Osteocyte (in vitro differentiated cells): ENCODE measurements around the gene GRHL3. TPM values are rescaled to one million over a fixed set of nuclear protein-coding genes. Genes with fewer than 3 reads are reported as not detected.

ENCODE experiments used
- DNase-seq: peaks from one replicate; pipeline ENCODE4 v3.0.0; 2021; ENCODE audit warnings: mixed read lengths; ENCODE audit not compliant: unreplicated experiment; ENCODE audit errors: extremely low spot score
- H3K27ac Mint-ChIP-seq: one replicate; pipeline ENCODE4 v1.8.0; 2021; ENCODE audit warnings: mild to moderate bottlenecking, mixed read lengths; ENCODE audit not compliant: unreplicated experiment
- H3K27me3 Mint-ChIP-seq: one replicate; pipeline ENCODE4 v1.8.0; 2021; ENCODE audit warnings: mixed read lengths; ENCODE audit not compliant: unreplicated experiment
- H3K36me3 Mint-ChIP-seq: one replicate; pipeline ENCODE4 v1.8.0; 2021; ENCODE audit warnings: mixed read lengths; ENCODE audit not compliant: unreplicated experiment
- H3K4me1 Mint-ChIP-seq: one replicate; pipeline ENCODE4 v1.8.0; 2021; ENCODE audit warnings: mixed read lengths; ENCODE audit not compliant: unreplicated experiment
- H3K4me3 Mint-ChIP-seq: one replicate; pipeline ENCODE4 v1.8.0; 2021; ENCODE audit warnings: mild to moderate bottlenecking, moderate library complexity, mixed read lengths; ENCODE audit not compliant: unreplicated experiment
- H3K9me3 Mint-ChIP-seq: one replicate; pipeline ENCODE4 v1.8.0; 2021; ENCODE audit warnings: mixed read lengths; ENCODE audit not compliant: unreplicated experiment
- total RNA-seq: library from RNA; stranded (reverse); gene quantifications from 2 replicates; pipeline ENCODE4 v1.2.1, GENCODE V29; 2021
- TF ChIP-seq, protein P1 (sequence below): fragments of 200-600 bp; sonication (generic); IDR thresholded peaks from 2 replicates; pipeline ENCODE4 v1.5.0; 2021; ENCODE audit warnings: antibody characterized with exemption, mild to moderate bottlenecking, moderate library complexity

GRHL3 gene
- total RNA-seq, 1 donor from 2014 or later, result not detected

DNA sequence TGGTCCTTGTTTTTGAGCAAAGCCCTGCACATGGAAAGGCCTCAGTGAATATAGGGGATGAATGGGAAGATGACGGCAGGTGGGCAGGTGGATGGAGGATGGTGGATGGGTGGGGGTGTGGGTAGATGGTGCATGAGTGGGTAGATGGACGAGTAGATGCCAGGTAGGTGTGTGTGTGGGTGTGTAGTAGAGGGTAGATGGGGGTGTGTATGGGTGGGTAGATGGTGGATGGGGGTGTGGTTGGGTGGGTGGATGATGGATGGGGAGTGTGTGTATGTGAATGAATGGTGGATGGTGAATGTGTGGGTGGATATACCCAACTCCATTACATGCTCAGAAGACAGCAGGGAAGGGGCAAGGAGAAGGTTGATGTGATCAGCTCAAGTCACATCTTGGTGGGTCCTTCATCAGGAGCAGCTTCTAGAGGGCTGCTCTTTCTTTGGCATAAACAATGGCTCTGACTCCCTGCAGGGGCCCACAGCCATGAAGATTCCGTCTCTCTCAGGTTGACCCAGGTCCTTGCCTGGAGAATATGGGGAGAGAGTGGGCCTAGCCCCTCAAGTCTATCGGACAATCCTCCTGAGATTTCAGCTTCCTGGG lies 34.2 kb downstream of the GRHL3 start:
- TF ChIP-seq, protein P1, sequence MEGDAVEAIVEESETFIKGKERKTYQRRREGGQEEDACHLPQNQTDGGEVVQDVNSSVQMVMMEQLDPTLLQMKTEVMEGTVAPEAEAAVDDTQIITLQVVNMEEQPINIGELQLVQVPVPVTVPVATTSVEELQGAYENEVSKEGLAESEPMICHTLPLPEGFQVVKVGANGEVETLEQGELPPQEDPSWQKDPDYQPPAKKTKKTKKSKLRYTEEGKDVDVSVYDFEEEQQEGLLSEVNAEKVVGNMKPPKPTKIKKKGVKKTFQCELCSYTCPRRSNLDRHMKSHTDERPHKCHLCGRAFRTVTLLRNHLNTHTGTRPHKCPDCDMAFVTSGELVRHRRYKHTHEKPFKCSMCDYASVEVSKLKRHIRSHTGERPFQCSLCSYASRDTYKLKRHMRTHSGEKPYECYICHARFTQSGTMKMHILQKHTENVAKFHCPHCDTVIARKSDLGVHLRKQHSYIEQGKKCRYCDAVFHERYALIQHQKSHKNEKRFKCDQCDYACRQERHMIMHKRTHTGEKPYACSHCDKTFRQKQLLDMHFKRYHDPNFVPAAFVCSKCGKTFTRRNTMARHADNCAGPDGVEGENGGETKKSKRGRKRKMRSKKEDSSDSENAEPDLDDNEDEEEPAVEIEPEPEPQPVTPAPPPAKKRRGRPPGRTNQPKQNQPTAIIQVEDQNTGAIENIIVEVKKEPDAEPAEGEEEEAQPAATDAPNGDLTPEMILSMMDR, result no peak
- DNase-seq, result no peak
- Mint-ChIP-seq H3K27me3 (no peaks in the 10 kb centered on the region), H3K4me1 (peaks cover 7% of the 10 kb centered on the region), H3K4me3 (no peak overlapping the region), H3K36me3 (peaks cover 5% of the 10 kb centered on the region), H3K9me3 (no peaks in the 10 kb centered on the region), H3K27ac (no peak overlapping the region)

DNA sequence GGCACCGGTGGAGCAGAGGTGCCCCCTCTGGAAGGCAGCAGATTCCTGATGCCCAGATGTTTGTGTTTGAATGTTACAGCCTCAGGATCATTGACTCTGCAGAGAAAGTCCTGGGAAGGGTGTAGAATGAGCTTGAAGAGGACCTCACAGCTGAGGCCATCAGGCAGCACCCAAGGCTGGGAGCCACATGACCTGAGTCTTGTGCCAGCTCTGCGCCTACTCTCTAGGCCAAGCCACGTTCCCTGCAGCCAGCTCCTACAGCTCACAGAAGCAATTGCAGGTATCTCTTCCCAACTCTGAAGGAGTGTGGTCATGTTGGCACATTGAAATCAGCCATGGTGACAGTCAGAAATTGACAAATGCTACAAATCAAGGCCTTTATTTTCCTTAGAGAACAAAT lies 36.3 kb downstream of the GRHL3 start:
- Mint-ChIP-seq H3K4me1 (peaks cover 7% of the 10 kb centered on the region), H3K27me3 (no peaks in the 10 kb centered on the region), H3K36me3 (peaks cover 7% of the 10 kb centered on the region), H3K27ac (no peak overlapping the region), H3K9me3 (no peaks in the 10 kb centered on the region), H3K4me3 (no peak overlapping the region)
- no peak for DNase-seq
- TF ChIP-seq, protein P1, result no peak

GRCh38 chr1:24357038-24357437 lies 37.9 kb downstream of the GRHL3 start:
- Mint-ChIP-seq H3K9me3 (no peaks in the 10 kb centered on the region), H3K4me3 (no peak overlapping the region), H3K27ac (no peak overlapping the region), H3K36me3 (peaks cover 10% of the 10 kb centered on the region), H3K27me3 (no peaks in the 10 kb centered on the region), H3K4me1 (peaks cover 3% of the 10 kb centered on the region)
- TF ChIP-seq, protein P1, result no peak
- DNase-seq, result no peak

DNA sequence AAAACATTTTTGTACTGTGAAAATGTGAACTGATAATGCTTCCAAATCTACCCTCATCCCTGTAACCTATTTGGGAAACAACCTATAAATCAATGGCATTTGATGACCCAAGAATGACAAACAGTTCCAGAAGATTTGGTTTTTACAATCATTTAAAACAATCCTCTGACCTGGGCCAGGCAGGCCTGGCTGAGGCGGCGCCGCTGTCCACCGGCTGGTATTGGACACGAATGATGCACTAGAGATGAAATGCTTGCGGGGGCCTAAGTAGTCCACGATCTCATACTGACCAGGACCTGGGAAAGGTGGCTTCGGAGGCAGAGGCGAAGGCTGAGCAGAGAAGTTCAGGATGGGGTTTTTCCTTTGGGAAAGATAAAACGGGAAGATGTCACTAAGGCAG lies 41.5 kb downstream of the GRHL3 start:
- no peak overlapping the region for H3K27ac Mint-ChIP-seq
- peaks cover 30% of the 10 kb centered on the region for H3K4me1 Mint-ChIP-seq
- H3K27me3 Mint-ChIP-seq, result no peaks in the 10 kb centered on the region
- no peaks in the 10 kb centered on the region for H3K9me3 Mint-ChIP-seq
- DNase-seq, result no peak
- H3K36me3 Mint-ChIP-seq, result peaks cover 10% of the 10 kb centered on the region
- TF ChIP-seq, protein P1, result no peak
- H3K4me3 Mint-ChIP-seq, result no peak overlapping the region

DNA sequence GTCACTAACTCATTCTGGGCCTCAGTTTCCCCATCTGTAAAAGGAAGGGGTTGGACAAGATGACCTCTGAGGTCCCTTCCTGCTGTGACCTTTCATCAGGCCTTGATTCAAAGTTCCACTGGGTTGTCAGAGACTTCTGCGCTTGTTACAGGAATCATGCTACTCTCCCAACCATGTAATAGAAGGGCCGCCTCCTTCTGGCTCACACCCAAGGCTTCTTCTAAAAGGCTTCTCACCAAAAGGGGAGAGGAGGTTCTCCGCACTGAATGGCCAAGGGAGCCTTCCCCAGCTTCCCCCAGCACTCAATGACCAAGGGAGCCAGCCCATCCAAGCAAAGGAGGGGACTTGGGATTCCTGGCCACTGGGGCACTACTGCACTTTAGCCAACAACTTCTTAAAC lies 42.7 kb downstream of the GRHL3 start:
- no peak for DNase-seq
- Mint-ChIP-seq H3K27me3 (no peaks in the 10 kb centered on the region), H3K27ac (no peak overlapping the region), H3K4me3 (no peak overlapping the region), H3K4me1 (peaks cover 34% of the 10 kb centered on the region), H3K36me3 (peaks cover 11% of the 10 kb centered on the region), H3K9me3 (no peaks in the 10 kb centered on the region)
- TF ChIP-seq, protein P1, result no peak
